HL-60 (cell line): ENCODE measurements around the gene CREB3L1.

Source experiments
- GABPA ChIP-seq: IDR thresholded peaks from 2 replicates; pipeline ENCODE4 v1.6.1; 2012; ENCODE audit warnings: low read depth
- POLR2AphosphoS5 ChIP-seq: IDR thresholded peaks from 2 replicates; pipeline ENCODE4 v1.6.1; 2012; ENCODE audit warnings: low read depth
- TF ChIP-seq, protein P1 (sequence below): IDR thresholded peaks from one replicate; pipeline ENCODE4 v1.5.1; 2011; ENCODE audit warnings: low read length, control low read depth, inconsistent platforms; ENCODE audit not compliant: insufficient read depth
- TF ChIP-seq, protein P2 (sequence below): IDR thresholded peaks from 2 replicates; pipeline ENCODE4 v1.6.1; 2012; ENCODE audit warnings: low read depth; ENCODE audit not compliant: insufficient replicate concordance

DNA sequence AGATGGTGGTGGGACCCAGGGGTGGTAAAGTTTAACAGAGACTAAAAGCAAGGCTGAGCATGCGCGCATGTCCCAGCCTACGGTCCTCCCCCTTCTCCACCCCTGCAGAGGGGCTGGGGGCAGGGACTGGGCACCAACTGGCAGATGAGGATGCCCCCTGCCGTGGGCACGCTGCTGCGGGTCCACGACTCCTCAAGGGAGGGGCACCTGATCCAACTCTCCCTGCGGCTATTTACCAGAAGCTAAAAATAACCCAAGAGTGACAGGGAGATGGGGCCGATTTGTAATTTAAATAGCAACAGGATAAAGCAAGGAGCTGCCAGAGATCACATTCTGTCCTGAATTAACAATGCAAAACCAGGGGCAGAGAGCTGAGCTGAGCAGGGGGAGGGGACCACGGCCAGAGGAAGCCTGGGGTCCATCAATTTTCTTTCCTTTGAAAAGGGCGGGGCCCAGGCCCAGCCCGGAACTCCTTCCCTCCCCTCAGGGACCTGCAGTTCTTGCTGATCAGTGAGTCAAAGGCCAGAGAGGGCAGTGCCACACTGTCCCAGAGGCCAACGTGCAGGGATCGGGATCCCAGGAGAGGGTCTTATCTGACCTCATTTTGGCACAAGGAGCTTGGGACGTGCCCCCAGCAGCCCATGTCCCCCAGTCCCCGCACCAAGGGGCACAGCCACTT is 61.7 kb downstream of the CREB3L1 start:
- TF ChIP-seq, protein P1, sequence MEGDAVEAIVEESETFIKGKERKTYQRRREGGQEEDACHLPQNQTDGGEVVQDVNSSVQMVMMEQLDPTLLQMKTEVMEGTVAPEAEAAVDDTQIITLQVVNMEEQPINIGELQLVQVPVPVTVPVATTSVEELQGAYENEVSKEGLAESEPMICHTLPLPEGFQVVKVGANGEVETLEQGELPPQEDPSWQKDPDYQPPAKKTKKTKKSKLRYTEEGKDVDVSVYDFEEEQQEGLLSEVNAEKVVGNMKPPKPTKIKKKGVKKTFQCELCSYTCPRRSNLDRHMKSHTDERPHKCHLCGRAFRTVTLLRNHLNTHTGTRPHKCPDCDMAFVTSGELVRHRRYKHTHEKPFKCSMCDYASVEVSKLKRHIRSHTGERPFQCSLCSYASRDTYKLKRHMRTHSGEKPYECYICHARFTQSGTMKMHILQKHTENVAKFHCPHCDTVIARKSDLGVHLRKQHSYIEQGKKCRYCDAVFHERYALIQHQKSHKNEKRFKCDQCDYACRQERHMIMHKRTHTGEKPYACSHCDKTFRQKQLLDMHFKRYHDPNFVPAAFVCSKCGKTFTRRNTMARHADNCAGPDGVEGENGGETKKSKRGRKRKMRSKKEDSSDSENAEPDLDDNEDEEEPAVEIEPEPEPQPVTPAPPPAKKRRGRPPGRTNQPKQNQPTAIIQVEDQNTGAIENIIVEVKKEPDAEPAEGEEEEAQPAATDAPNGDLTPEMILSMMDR = no peak
- TF ChIP-seq POLR2AphosphoS5 (no peak), GABPA (no peak)
- TF ChIP-seq, protein P2, sequence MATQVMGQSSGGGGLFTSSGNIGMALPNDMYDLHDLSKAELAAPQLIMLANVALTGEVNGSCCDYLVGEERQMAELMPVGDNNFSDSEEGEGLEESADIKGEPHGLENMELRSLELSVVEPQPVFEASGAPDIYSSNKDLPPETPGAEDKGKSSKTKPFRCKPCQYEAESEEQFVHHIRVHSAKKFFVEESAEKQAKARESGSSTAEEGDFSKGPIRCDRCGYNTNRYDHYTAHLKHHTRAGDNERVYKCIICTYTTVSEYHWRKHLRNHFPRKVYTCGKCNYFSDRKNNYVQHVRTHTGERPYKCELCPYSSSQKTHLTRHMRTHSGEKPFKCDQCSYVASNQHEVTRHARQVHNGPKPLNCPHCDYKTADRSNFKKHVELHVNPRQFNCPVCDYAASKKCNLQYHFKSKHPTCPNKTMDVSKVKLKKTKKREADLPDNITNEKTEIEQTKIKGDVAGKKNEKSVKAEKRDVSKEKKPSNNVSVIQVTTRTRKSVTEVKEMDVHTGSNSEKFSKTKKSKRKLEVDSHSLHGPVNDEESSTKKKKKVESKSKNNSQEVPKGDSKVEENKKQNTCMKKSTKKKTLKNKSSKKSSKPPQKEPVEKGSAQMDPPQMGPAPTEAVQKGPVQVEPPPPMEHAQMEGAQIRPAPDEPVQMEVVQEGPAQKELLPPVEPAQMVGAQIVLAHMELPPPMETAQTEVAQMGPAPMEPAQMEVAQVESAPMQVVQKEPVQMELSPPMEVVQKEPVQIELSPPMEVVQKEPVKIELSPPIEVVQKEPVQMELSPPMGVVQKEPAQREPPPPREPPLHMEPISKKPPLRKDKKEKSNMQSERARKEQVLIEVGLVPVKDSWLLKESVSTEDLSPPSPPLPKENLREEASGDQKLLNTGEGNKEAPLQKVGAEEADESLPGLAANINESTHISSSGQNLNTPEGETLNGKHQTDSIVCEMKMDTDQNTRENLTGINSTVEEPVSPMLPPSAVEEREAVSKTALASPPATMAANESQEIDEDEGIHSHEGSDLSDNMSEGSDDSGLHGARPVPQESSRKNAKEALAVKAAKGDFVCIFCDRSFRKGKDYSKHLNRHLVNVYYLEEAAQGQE = no peak
